K562 (cell line): ENCODE measurements around the gene DYNC1I1. TPM values are rescaled to one million over a fixed set of nuclear protein-coding genes. Genes with fewer than 3 reads are reported as not detected.

ENCODE experiments used
- ATAC-seq: fragments of 200-7000 bp; cut with Tn5 transposase; 3 replicates; pipeline ENCODE4 v1.9.1; 2020; ENCODE audit warnings: moderate library complexity
- BruUV-seq: library from RNA; stranded (reverse); fragments of 400-500 nt; replicated peaks from 2 replicates; lab custom pipeline; 2021; lab: Mats Ljungman, UMichigan
- CTCF ChIA-PET: fragments of 300-600 bp; formaldehyde crosslinking; extraction: SDS; loops from one replicate; lab custom pipeline; 2021; ENCODE audit warnings: low intra/inter-chr PET ratio; lab: Yijun Ruan, JAX
- POLR2A ChIA-PET: fragments of 300-600, 350-650 bp; sonication (Branson Sonifier 250); formaldehyde crosslinking; extraction: SDS; loops from one replicate; lab custom pipeline; 2021; ENCODE audit warnings: antibody characterized with exemption, inconsistent platforms; lab: Yijun Ruan, JAX
- DNase-seq, 4 experiments: peaks; one replicate each; pipeline versions ENCODE4 v3.0.0 to v3.0.0-alpha.2; 2011 to 2018; ENCODE audit warnings: low spot score in 3 of 4, mixed read lengths in 3 of 4; ENCODE audit errors: extremely low read depth in 1 of 4
- FAIRE-seq: peaks from 2 replicates; lab custom pipeline; 2011; peaks lifted over from hg19 to GRCh38; lab: Jason Lieb, UNC
- H2AFZ ChIP-seq: 2 replicates; pipeline ENCODE4 v1.6.0; 2011; ENCODE audit warnings: low read depth, low read length, control low read depth, inconsistent platforms
- H3K27ac ChIP-seq: fragments of 200-600 bp; 3 replicates; pipeline ENCODE4 v1.8.0; 2011; ENCODE audit warnings: low read depth, mild to moderate bottlenecking, control low read depth, inconsistent platforms, low read length, moderate library complexity, mixed read lengths; ENCODE audit errors: extremely low read depth
- H3K27me3 ChIP-seq, 2 experiments: fragments of 300-600 bp in 1 of 2; 2 replicates in 1 of 2; 3 replicates in 1 of 2; pipeline versions ENCODE4 v1.6.0 to v1.8.0; 2011; ENCODE audit warnings: inconsistent platforms in 2 of 2, low read length in 2 of 2, mild to moderate bottlenecking in 1 of 2, mixed read lengths in 1 of 2, moderate library complexity in 1 of 2; ENCODE audit not compliant: control insufficient read depth in 2 of 2, insufficient read depth in 2 of 2
- H3K36me3 ChIP-seq: fragments of 300-600 bp; 3 replicates; pipeline ENCODE4 v1.8.0; 2011; ENCODE audit warnings: mild to moderate bottlenecking, low read length, inconsistent platforms; ENCODE audit not compliant: control insufficient read depth, insufficient read depth
- H3K4me1 ChIP-seq, 2 experiments: fragments of 200-600 bp in 1 of 2; replicated peaks in 1 of 2; 2 replicates in 1 of 2; 3 replicates in 1 of 2; pipeline versions ENCODE4 v1.5.1 to v1.8.0; 2011; ENCODE audit warnings: inconsistent platforms in 2 of 2, low read length in 2 of 2, mild to moderate bottlenecking in 1 of 2, mixed read lengths in 1 of 2, moderate library complexity in 1 of 2; ENCODE audit not compliant: control insufficient read depth in 2 of 2, insufficient read depth in 2 of 2
- H3K4me2 ChIP-seq: 2 replicates; pipeline ENCODE4 v1.6.1; 2011; ENCODE audit warnings: low read length, control low read depth, inconsistent platforms, mixed read lengths; ENCODE audit not compliant: insufficient read depth
- H3K4me3 ChIP-seq: fragments of 200-600 bp; sonication (generic), shearing (Covaris generic); 2 replicates; pipeline ENCODE4 v1.5.1; 2016; ENCODE audit warnings: control low read depth, inconsistent platforms
- H3K79me2 ChIP-seq: fragments of 200-600 bp; 3 replicates; pipeline ENCODE4 v1.8.0; 2011; ENCODE audit warnings: low read length, inconsistent platforms; ENCODE audit not compliant: control insufficient read depth, insufficient read depth
- H3K9ac ChIP-seq, 2 experiments: 2 replicates each; pipeline versions ENCODE4 v1.6.0 to v1.6.1; 2011; ENCODE audit warnings: low read depth in 2 of 2, low read length in 2 of 2, control low read depth in 1 of 2, inconsistent platforms in 1 of 2, mild to moderate bottlenecking in 1 of 2, mixed read lengths in 1 of 2; ENCODE audit not compliant: insufficient read depth in 1 of 2
- H3K9me1 ChIP-seq: one replicate; pipeline ENCODE4 v1.6.0; 2011; ENCODE audit warnings: inconsistent platforms, mild to moderate bottlenecking, low read length, moderate library complexity; ENCODE audit not compliant: control insufficient read depth, insufficient read depth
- H3K9me3 ChIP-seq: replicated peaks from 2 replicates; pipeline ENCODE4 v1.5.1; 2011; ENCODE audit warnings: low read depth, low read length, inconsistent platforms; ENCODE audit not compliant: control insufficient read depth, insufficient read depth
- H4K20me1 ChIP-seq: replicated peaks from 2 replicates; pipeline ENCODE4 v1.6.1; 2011; ENCODE audit warnings: low read length, inconsistent platforms, mixed read lengths; ENCODE audit not compliant: control insufficient read depth, insufficient read depth
- MCM2 ChIP-seq: fragments of 450-650 bp; IDR thresholded peaks from 2 replicates; pipeline ENCODE4 v1.6.1; 2017; ENCODE audit warnings: low read depth, mild to moderate bottlenecking
- MXI1 ChIP-seq: IDR thresholded peaks from 2 replicates; pipeline ENCODE4 v1.6.1; 2011; ENCODE audit warnings: low read depth, mild to moderate bottlenecking, improper control_type of control experiment, low read length
- NFYB ChIP-seq: IDR thresholded peaks from 2 replicates; pipeline ENCODE4 v1.6.1; 2011; ENCODE audit warnings: mild to moderate bottlenecking, moderate library complexity; ENCODE audit not compliant: insufficient read length; ENCODE audit errors: extremely low read depth
- SIN3B ChIP-seq: fragments of 450-650 bp; IDR thresholded peaks from 2 replicates; pipeline ENCODE4 v1.6.1; 2017; ENCODE audit warnings: low read depth, mild to moderate bottlenecking, moderate library complexity
- ZNF280A ChIP-seq: fragments of 450-650 bp; IDR thresholded peaks from 2 replicates; pipeline ENCODE4 v1.6.1; 2018; ENCODE audit warnings: mild to moderate bottlenecking, low read depth; ENCODE audit not compliant: partially characterized antibody
- ZNF3 ChIP-seq: fragments of 250-450 bp; sonication (Bioruptor Pico); IDR thresholded peaks from 2 replicates; pipeline ENCODE4 v1.5.0; 2021; ENCODE audit warnings: mild to moderate bottlenecking, moderate library complexity
- ZNF79 ChIP-seq: fragments of 250-450 bp; sonication (Bioruptor Pico); IDR thresholded peaks from 2 replicates; pipeline ENCODE4 v1.4.0; 2020; ENCODE audit warnings: low read depth, mild to moderate bottlenecking, moderate library complexity
- WGBS: fragments of 100-300 bp; shearing (Covaris generic); methylation state at CpG from one replicate; pipeline ENCODE4 v1.1.6; 2016; ENCODE audit warnings: low coverage, mixed read lengths; ENCODE audit not compliant: insufficient coverage; ENCODE audit errors: missing lambda C conversion rate; 5-methylcytosine and 5-hydroxymethylcytosine counted together
- in situ Hi-C: fragments of 300-500 bp; cut with MboI; formaldehyde crosslinking; loops from 4 replicates; pipeline ENCODE4 v1.15.0; 2018; ENCODE audit warnings: inconsistent platforms, mixed read lengths
- intact Hi-C: fragments of 100-400 bp; cut with micrococcal nuclease; formaldehyde crosslinking; loops from 2 replicates; pipeline ENCODE4 v1.14.2; 2022
- polyA plus RNA-seq, 8 experiments: library from polyadenylated mRNA; depleted of rRNA in 4 of 8; stranded (reverse) in 5 of 8; unstranded in 3 of 8; fragments of >200 nt; fragmentation: Nextera tagmentation in 2 of 8; fragmentation: Illumina TruSeq in 1 of 8; extraction: Ambion mirVana in 2 of 8; extraction: Trizol in 1 of 8; gene quantifications; 2 replicates each; pipeline versions ENCODE4 v1.2.1 to v1.2.3, GENCODE V29; 2011 to 2014; ENCODE audit warnings: inconsistent platforms in 1 of 8, missing spikeins in 1 of 8
- total RNA-seq, 7 experiments: library from RNA; depleted of rRNA in 6 of 7; stranded (reverse); fragments of >200 nt in 6 of 7; fragmentation: Illumina TruSeq in 2 of 7; extraction: Trizol in 2 of 7; gene quantifications; 2 replicates each; pipeline versions ENCODE4 v1.2.1 to v1.2.3, GENCODE V29; 2011 to 2021; ENCODE audit warnings: low replicate concordance in 1 of 7
- TF ChIP-seq, protein P1 (sequence below): conservative IDR thresholded peaks from 2 replicates; pipeline ENCODE4 v1.6.1; 2011; ENCODE audit warnings: low read depth, mild to moderate bottlenecking, low read length; ENCODE audit not compliant: control insufficient read depth
- TF ChIP-seq, protein P2 (sequence below), 3 experiments: fragments of 200-800 bp in 1 of 3; fragments of 250-450 bp in 1 of 3; fragments of 450-650 bp in 1 of 3; sonication (Bioruptor Pico) in 1 of 3; sonication (Bioruptor generic) in 1 of 3; formaldehyde crosslinking in 1 of 3; IDR thresholded peaks; 2 replicates each; pipeline versions ENCODE4 v1.6.1 to v1.8.0; 2016 to 2022; ENCODE audit warnings: mild to moderate bottlenecking in 2 of 3, missing genetic modification characterization in 2 of 3, missing compliant biosample characterization in 1 of 3, moderate library complexity in 1 of 3

DYNC1I1 gene
- total and polyA plus RNA-seq, 9 of the 15 experiments (the other 6 are each of a cell fraction or from before 2014, with no cell fraction given), result 0.22 to 1.5 (median 0.44) TPM

DNA sequence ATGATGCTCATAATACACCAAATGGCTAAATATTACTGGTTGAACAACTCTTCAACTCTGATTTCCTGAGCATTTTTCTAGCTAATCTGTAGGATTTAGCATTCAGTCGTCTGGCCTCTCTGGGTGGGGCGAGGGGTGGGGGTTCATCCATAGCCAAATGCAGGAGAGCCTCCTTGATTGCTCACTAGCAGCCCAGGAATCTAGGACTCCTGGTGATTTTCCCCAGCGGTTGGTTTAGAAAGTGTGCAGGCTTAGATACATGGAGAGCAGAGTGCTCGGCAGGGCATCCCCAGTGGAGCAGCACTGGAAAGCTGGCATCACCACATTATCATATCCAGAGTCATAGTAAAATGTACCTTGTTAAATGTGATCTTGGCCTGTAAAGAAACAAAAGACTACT, 136.1 kb downstream of the DYNC1I1 start:
- Histone ChIP-seq H3K27me3 (no peaks in the 10 kb centered on the region; a peak in 2 of 5 replicates), H2AFZ (no peak overlapping the region), H3K36me3 (no peaks in the 10 kb centered on the region), H3K9me1 (no peaks in the 10 kb centered on the region), H3K9ac (no peak overlapping the region), H3K4me1 (no peaks in the 10 kb centered on the region), H3K4me2 (no peak overlapping the region), H3K27ac (no peak overlapping the region), H3K79me2 (no peaks in the 10 kb centered on the region), H4K20me1 (no peaks in the 10 kb centered on the region), H3K4me3 (no peak overlapping the region), H3K9me3 (no peaks in the 10 kb centered on the region)
- ChIA-PET POLR2A (no interaction called here), CTCF (no interaction called here)
- FAIRE-seq, result no peak
- BruUV-seq, result no TSS peak
- intact Hi-C loops, result no loop called here
- ATAC-seq, result no peak
- no peak for DNase-seq
- TF ChIP-seq NFYB (no peak), SIN3B (no peak), ZNF79 (CRISPR knock-in tag) (no peak)
- in situ Hi-C loops, result no loop called here
- 2% methylated on average over 4 of the region's 4 CpGs for WGBS

- H3K27me3 ChIP-seq, result no peaks in the 10 kb centered on the region; a peak in 2 of 5 replicates
- no peaks in the 10 kb centered on the region for H3K9me3 ChIP-seq
- no peaks in the 10 kb centered on the region for H3K4me1 ChIP-seq
- no peaks in the 10 kb centered on the region for H3K9me1 ChIP-seq
- no peaks in the 10 kb centered on the region for H3K36me3 ChIP-seq
- no peak overlapping the region for H3K9ac ChIP-seq
- no peak overlapping the region for H2AFZ ChIP-seq
- no TSS peak for BruUV-seq
- in situ Hi-C loops, result loop anchor here (10.0 kb wide), 2 partner anchors 1114 to 1934 kb away; partner anchors contain the start of gene DLX5
- TF ChIP-seq MCM2 (no peak), ZNF3 (no peak), ZNF280A (no peak), MXI1 (no peak)
- TF ChIP-seq, protein P1, sequence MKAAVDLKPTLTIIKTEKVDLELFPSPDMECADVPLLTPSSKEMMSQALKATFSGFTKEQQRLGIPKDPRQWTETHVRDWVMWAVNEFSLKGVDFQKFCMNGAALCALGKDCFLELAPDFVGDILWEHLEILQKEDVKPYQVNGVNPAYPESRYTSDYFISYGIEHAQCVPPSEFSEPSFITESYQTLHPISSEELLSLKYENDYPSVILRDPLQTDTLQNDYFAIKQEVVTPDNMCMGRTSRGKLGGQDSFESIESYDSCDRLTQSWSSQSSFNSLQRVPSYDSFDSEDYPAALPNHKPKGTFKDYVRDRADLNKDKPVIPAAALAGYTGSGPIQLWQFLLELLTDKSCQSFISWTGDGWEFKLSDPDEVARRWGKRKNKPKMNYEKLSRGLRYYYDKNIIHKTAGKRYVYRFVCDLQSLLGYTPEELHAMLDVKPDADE, result no peak
- TF ChIP-seq, protein P2, sequence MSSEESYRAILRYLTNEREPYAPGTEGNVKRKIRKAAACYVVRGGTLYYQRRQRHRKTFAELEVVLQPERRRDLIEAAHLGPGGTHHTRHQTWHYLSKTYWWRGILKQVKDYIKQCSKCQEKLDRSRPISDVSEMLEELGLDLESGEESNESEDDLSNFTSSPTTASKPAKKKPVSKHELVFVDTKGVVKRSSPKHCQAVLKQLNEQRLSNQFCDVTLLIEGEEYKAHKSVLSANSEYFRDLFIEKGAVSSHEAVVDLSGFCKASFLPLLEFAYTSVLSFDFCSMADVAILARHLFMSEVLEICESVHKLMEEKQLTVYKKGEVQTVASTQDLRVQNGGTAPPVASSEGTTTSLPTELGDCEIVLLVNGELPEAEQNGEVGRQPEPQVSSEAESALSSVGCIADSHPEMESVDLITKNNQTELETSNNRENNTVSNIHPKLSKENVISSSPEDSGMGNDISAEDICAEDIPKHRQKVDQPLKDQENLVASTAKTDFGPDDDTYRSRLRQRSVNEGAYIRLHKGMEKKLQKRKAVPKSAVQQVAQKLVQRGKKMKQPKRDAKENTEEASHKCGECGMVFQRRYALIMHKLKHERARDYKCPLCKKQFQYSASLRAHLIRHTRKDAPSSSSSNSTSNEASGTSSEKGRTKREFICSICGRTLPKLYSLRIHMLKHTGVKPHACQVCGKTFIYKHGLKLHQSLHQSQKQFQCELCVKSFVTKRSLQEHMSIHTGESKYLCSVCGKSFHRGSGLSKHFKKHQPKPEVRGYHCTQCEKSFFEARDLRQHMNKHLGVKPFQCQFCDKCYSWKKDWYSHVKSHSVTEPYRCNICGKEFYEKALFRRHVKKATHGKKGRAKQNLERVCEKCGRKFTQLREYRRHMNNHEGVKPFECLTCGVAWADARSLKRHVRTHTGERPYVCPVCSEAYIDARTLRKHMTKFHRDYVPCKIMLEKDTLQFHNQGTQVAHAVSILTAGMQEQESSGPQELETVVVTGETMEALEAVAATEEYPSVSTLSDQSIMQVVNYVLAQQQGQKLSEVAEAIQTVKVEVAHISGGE (CRISPR knock-in tag; IDR thresholded peaks at IDR 0.05), result no peak
- TF ChIP-seq, all 486 proteins: peak for 0
- no peaks in the 10 kb centered on the region for H3K79me2 ChIP-seq
- FAIRE-seq (no peak), ATAC-seq (no peak), DNase-seq (no peak)
- no peak overlapping the region for H3K4me2 ChIP-seq
- H3K27ac ChIP-seq, result no peak overlapping the region
- H4K20me1 ChIP-seq, result no peaks in the 10 kb centered on the region
- CTCF ChIA-PET, result no interaction called here
- intact Hi-C loops, result loop anchor here (10.0 kb wide), 1 partner anchor 314 kb away; no protein-coding TSS in a partner anchor
- POLR2A ChIA-PET, result interaction anchor here (1.0 kb wide), 1 partner anchor 1079 kb away, joined by 4 read pairs; no protein-coding TSS in a partner anchor
- no peak overlapping the region for H3K4me3 ChIP-seq
These were observed 138.0 kb downstream of the DYNC1I1 start for GRCh38 chr7:95910341-95910740.
